Skeletal muscle cell (primary cell): Measurements from ENCODE around the gene JAK3.

ENCODE experiments used
- DNase-seq: peaks from one replicate; pipeline ENCODE4 v3.0.0-alpha.2; 2010; ENCODE audit warnings: low read depth
- H3K4me3 ChIP-seq: 2 replicates; pipeline ENCODE4 v1.5.1; 2011; ENCODE audit warnings: low read depth, mild to moderate bottlenecking, control low read depth, low read length, moderate library complexity

Gene JAK3

DNA sequence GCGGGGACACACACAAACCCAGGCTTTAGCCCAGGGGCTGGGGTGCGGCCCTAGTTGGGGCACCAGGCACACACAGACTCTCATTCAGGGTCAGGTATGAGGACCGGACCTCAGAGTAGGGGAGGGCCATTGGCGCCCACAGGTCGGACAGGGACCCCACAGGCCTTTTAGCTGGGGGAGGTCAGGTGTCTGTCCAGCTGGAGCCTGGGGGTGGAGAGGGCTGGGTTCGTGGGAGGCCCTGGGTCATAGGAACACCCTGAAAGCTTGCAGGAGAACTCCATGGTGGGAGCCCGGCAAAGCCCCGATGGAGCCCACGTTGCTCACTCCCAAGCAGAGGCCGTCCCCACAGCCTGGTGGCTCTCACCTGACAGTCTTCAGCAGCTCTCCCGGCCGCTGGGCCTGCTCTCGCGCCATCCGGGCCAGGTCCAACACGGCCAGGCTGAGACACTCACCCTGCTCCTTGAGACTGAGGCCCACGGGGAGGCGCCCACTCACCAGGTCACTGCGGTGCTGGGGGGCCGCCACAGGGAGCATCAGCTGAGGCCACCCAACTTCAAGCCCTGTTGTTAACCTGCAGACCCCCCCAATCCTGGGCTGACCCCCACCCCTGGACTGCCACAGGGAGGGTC lies 5.0 kb downstream of the JAK3 start:
- DNase-seq: no peak
- H3K4me3 ChIP-seq: peak overlapping the region; percentile 49

DNA sequence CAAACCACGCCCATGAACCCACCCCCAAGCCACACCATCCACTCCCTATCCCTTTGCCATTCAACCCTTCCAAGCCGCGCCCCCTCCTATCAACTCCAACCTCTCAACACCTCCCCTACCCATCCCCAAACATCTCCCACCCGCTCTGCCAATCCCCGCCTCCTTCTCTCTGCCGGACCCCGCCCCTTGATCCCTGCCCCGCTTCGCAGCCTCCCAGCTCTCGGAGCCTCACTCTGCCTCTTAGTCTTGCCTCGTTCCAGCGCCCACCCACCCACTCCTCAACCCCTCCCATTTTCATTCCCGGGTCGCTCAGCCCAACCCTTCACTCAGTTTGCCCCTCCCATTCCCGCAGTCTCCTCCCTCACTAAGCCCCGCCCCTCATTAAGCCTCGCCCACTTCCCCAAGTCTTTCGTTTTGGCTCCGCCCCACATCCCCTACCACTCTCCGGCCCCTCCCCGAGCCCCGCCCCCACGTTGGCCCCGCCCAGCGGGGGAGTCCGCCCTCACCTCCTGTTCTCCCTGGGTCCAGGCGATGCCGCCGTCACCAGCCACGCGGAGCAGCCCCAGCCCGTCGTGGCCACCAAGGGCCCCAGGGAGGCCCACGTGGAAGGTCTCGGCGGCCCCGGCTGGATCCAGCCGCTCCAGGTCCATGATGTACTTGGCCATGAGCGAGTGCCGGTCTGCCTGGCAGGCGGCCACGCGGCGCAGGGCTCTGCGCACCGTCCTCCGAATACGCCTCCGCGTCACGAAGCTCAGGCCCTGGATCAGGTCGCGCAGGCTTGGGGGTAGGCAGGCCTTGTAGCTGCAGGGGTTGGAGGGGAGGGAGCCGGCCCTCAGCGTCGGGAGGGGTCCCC lies 5.7 kb downstream of the JAK3 start:
- peak; percentile 57 for DNase-seq
- H3K4me3 ChIP-seq: peak overlapping the region; percentile 49

DNA sequence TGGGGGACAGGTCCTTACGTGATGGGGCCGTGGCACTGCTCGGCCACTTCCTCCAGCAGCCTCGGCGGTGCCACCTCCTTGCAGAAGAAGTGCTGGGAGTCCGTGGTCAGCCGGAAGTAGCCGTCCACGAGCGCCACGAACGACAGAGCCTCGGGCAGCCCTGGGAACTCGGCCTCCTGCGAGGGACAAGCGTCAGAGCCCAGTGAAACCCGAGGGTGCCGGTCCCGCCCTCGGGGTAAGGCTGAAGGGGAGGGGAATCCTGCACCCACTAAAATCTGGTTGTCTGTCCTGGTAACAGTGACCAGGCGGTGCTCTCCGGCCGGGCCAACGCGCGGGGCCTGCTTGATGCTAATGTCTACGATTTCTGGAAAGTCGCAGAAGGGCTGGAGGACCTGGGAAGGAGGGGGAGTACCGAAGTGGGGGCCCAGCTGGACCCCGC lies 6.4 kb downstream of the JAK3 start:
- H3K4me3 ChIP-seq: peak overlapping the region; percentile 49
- no peak for DNase-seq

DNA sequence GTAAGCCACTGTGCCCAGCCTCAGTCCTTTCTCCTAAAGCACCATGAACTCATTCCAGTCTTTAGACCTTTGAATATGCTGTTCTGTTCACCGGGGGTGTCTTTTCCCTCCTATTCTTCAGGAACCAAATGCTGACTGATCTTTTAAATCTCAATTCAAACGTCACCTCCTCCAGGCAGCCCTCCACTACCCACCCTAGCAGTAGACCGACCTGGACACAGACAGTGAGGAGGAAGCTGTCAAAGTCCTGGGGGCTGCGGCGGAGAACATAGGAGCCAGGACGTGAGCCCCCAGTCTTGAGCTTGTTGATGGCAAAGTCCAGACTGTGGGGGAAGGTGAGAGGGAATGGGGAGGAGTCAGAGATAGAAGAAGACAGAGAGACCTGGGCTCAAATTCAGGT lies 7.8 kb downstream of the JAK3 start:
- H3K4me3 ChIP-seq: no peak overlapping the region
- DNase-seq: no peak

DNA sequence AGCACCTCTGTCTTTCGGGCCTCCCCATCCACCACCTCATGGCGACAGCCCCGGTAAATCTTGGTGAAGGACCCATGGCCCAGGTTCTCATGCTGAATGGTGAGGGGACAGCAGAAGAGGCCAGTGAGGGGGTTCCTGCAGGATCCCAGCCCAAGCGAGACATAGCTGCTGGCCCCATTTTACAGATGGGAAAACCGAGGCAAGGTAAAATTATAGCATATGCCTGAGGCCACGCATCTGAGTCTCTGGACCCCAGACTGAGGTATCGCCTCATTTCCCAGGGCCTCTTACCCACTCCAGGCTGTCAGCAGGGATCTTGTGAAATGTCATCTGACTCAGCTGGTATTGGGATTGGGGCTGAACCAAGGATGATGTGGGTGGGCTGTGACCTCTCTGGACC lies 9.8 kb downstream of the JAK3 start:
- no peak for DNase-seq

DNA sequence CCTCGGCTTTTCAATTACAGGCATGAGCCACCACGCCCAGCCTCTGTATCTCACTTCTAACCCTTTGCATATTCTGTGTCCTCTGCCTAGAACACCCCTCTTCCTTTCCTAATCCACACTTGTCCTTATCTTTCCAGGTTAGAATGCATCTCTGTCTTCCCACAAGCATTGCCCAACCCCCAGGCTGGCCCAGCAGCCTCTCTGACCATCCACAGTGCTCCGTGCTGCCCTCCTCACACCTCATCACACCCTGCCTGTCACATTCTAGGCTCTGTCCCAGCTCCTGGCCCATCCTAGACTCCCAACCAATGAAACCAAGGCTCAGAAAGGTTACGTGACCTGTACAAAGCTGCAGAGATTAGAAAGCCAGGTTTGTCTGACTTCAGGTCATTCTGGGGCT lies 11.3 kb downstream of the JAK3 start:
- no peak overlapping the region for H3K4me3 ChIP-seq
- DNase-seq: no peak

More for the DNA sequence above, 9.8 kb downstream of the JAK3 start:
- H3K4me3 ChIP-seq: no peak overlapping the region

DNA sequence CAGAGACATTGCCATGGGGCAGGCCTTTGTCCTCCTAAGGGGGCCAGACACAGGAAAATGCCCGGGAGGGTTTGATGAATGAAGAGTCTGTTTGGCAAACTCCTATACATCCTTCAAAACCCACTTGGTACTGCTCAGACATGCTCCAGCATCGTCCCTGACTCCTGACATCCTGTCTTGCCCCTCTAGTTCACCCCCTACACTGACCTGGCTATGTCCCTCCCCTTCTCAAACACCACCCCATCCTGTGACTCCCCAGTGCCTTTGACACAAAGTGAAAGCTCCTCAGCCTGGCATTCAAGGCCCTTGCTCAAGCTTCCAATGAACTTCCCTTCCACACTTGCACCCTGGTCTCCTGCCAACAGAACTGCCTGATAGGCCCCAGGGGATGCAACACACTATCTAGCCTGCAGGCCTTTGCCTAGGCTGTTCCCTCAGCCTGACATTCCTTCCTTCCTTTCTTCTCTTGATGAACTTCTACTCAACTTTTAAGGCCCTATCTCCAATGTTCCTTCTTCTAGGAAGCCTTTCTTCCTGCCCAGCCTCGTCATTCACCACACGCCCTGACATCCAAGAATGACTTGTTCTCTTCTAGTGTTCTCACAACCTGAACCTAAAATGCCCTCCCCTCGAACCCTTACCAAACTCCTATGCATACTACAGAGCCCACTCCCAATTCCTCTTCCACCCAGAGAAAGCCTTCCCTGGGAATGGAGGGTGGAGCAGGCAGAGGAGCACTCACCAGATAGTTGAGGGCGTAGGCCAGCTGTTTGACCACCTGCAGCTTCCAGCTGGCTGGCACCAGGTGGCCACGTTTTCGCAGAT lies 12.4 kb downstream of the JAK3 start:
- no peak for DNase-seq
- H3K4me3 ChIP-seq: no peak overlapping the region

DNA sequence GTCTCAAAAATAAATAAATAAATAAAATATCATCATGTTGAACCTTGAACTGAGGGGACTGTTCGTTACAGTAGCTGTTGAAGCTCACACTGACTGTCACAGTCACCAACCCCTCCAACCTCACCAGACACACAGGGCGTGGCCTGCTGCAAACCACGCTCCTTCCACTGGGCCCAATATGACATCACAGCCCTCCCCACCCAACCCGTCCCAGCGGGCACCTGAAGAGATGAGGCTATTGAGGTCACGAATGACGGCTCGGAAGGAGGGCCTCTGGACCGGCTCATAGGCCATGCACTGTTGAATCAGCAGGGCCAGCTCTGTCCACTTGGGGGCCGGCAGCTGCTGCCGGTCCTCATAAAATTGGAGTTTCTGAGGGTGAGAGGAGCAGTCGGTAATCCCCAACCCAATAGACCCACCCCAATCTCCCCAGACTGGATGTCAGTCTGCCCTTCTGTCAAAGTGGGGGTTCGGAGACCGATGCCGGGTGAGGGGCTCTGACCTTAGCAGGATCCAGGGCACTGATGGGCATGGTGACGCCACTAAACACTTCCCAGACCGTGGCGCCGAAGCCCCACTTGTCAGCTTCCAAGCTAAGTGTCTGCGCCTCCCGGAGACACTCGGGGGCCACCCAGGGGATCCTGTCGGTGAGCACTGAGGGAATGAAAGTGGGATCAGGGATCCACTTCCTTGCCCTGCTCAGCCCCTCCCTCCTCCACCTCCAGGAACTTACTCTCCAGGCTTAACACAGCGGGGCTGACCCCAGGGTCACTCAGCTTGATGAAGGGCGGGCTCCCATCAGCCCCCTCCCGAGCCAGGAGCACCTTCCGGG lies 13.2 kb downstream of the JAK3 start:
- no peak for DNase-seq
- H3K4me3 ChIP-seq: no peak overlapping the region

DNA sequence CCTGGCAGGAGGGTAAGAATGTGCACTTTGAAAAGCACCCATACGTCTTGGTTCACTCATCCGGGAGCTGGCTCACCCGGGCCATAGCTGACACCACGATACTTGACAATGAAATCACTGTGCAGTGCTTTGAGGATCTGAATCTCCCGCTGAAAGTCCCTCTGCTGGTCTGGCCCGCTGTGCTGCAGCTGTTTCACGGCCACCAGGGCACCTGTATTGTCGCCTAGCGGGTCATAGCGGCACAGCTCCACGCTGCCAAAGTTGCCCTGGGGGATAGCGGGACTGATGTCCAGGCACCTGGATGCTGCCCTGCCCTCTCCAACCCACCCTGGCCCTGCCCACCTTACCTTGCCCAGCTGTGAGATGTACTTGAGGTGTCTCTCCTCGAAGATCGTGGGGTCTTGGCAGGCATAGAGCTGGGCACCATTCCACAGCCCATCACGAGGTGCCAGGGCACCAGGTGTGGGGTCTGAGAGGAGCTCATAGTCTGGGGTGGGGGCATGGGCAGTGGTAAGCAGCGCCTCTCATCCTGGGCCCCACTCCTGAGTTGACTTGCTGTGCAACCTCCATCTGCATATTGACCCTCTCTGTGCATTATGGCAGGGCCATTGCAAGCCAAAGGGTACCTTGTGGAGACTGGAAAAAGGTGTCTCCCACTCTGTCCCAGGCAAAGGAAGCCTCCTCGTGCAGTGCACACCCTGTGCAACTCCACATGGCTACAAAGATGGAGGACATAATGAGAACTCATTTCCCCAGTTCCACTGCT lies 15.2 kb downstream of the JAK3 start:
- DNase-seq: no peak
- H3K4me3 ChIP-seq: no peak overlapping the region

DNA sequence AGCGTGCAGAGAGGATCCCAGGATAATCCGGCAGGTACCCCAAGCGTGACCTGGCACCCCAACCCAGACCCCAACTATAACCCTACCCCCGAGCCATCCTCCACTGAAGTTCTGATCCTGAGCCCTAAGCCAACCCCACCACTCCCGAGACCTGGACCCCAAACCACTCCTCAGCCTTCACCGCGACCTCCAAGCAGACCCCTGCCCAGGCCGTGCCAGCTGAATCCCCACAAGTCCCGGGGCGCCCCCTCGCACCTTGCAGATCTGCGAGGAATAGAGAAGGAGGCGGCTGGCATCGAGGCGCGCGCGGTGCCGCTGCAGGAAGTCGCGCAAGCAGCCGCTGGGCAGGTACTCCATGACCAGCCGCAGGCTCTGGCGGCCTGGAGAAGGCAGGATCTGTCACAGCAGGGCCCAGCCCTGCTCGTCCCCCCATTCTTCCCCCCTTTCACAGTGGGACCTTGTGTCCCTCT lies 16.3 kb downstream of the JAK3 start:
- H3K4me3 ChIP-seq: peak overlapping the region; percentile 35

DNA sequence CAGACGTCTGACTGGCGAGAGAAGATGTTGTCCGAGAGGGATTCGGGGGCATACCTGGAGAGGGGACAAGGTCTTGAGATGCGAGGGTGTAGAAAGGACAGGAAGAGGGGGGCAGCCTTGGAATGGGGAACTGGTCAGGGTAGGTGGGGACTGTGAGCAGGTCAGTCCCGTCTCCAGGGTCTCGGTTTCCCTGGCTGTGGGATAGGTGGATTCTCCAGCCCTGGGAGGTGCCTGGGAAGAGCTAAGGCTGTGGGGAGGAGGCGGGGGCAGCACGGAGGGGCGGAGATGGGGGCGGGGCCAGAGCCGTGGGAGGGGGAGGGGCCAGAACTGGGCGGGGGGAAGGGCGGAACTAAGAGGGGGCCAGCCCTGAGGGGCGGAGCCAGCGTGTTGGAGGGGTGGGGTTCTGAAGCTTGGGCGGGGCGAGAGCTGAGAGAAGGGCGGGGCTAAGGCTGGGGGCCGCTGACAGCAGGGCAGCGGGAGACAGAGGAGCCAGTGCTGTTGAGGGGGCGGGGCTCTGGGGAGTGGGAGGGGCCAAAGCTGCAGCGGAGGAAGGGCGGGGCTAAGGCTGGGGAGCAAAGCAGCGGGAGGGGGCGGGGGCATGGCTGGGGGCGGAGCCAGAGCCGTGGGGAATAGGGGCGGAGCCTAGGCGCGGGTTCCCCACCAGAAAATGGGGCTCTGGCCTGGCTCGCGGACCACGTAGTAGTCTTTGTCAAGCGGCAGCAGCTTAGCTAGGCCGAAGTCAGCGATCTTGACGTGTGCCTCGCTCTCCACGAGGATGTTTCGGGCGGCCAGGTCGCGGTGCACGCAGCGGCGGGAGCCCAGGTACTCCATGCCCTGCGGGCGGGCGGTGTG lies 17.0 kb downstream of the JAK3 start:
- H3K4me3 ChIP-seq: peak overlapping the region; percentile 37

More for the DNA sequence above, 16.3 kb downstream of the JAK3 start:
- no peak for DNase-seq

DNA sequence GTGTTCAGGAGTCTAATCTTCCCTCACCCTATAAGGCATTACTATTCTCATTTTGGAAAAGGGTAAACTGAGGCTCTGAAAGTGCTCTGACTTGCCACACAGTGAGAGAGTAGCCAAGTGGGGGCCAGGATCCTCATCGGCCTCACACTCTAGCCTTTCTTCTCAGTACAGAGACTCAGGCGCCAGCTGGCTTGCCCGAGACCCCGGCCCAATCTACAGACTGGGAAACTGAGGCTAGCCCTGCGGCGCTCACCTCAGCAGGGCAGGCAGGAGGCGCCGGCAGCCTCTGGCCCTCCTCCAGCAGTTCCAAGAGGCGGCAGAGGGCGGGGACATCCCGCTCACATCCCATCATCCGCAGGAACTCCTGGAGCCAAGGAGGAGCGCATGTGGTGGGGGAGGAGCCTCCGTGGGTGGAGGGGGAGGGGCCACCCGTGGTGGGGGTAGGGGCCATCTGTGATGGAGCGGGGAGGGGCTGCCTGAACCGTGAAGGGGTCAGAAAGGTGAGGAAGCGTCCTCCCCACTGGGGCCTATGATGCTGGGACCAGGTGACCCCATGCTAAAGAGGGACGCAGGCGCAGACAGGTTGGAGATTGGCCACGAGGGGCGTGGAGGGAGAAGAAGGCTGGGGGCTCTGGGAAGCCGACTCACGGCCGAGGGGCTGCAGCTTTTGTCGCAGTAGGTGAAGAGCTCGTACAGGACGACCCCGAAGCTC lies 17.8 kb downstream of the JAK3 start:
- DNase-seq: no peak

More for the DNA sequence above, 17.0 kb downstream of the JAK3 start:
- peak; percentile 35 for DNase-seq

DNA sequence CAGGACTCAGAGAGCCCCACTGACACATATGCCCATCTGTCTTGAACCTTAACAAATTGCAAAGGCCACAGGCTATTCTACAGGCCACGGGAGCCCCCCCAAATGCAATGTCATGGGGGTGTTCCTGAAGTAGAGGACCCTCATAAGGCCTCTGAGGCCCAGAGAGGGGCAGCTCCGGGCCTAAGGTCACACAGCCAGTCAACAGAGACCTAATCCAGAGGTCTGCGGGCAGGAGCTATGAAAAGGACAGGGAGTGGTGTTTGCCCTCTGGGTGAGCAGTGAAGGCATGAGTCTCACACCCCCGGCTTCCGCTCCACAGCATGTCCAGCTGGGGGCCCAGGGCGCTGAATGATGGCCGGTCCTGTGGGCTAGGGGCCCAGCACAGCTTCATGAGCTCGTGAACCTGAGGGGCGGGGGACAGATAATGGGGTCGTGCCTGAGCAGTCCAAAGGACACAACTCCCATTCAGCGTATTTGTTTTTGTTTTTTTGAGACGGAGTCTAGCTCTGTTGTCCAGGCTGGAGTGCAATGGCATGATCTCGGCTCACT lies 21.2 kb downstream of the JAK3 start:
- H3K4me3 ChIP-seq: no peak overlapping the region
- no peak for DNase-seq

More for the DNA sequence above, 17.8 kb downstream of the JAK3 start:
- peak overlapping the region; percentile 37 for H3K4me3 ChIP-seq

DNA sequence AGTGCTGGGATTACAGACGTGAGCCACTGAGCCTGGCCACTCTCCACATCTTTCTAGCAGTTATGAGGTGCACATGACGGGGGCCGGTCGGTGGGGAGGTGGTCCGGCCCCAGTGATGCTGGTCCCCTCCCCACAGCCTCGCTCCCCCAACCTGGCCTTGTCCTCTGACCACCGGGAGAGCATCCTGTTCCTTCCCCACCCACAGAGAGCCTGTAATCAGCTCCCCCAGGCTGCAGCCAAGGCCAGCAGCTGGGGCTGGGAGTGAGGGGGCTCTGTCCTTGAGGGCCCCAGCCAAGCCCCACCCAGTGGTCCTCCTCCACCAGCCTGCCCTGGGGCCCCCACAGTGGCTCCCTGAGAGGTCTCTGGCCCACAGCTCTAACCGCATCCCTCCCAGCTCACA lies 23.4 kb downstream of the JAK3 start:
- H3K4me3 ChIP-seq: no peak overlapping the region

DNA sequence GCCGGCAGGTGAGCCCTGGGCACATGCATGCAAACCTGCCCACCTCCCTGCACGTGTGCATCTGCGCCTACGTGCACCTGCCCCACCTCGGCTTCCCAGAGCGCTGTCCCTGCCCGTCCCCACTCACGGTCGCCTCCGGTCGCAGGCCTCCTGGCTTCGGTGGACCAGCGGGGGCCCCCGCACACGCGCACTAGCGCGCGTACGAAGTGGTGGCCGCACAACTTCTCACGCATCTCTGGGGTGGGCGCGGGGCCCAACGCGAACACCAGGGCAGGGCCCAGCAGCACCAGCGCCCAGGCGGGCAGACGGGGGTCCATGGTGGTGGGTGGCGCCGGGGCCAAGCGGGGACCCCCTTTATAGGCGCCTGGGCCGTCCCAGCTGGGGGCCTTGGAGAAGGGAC lies 26.6 kb downstream of the JAK3 start, which contains the start of gene INSL3:
TSS of gene INSL3 (minus strand) at position 330 of the 400 bp plus-strand sequence. CDS start at position 317, 13 bp downstream.
- no peak for DNase-seq
- no peak within 1 kb of the TSS for H3K4me3 ChIP-seq

More for the DNA sequence above, 23.4 kb downstream of the JAK3 start:
- no peak for DNase-seq

DNA sequence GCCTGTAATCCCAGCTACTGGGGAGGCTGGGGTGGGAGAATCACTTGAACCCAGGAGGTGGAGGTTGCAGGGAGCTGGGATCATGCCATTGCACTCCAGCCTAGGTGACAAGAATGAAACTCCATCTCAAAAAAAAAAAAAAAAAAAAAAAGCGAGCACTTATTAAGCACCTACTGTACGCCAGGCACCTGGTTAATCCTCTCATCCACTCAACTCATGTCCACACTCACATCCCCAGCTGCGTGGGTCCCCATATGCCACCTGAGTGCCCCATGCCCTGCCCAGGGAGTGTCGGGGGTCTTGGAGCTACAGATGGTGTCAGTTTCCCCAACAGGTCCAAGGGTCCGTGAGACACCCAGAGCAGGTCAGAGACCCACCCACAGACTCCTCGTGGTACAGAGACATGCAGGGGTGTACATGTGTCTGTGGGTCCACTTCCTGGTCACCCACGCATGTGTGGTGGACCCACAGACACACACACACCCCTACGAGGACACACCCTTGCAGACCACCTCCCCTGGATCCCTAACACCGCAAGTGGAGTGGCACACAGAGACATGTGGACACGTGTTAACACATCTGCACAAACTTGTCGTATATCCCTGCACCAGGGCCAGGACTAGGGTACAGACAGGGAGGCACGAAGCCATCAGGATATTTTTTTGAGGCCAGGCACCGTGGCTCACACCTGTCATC lies 30.0 kb downstream of the JAK3 start:
- no peak overlapping the region for H3K4me3 ChIP-seq
- DNase-seq: no peak
